Mesothelial cell of epicardium (in vitro differentiated cells): Measurements from ENCODE around the gene USP31. TPM values are rescaled to one million over a fixed set of nuclear protein-coding genes. Genes with fewer than 3 reads are reported as not detected.

Experiments
- DNase-seq, 2 experiments: peaks; one replicate each; pipeline ENCODE4 v3.0.0; 2021; ENCODE audit warnings: low spot score in 2 of 2; ENCODE audit not compliant: unreplicated experiment in 2 of 2
- H3K27ac Mint-ChIP-seq: 2 replicates; pipeline ENCODE4 v1.8.0; 2021; ENCODE audit warnings: mixed read lengths
- H3K27me3 Mint-ChIP-seq: 2 replicates; pipeline ENCODE4 v1.8.0; 2021; ENCODE audit warnings: low read depth, mixed read lengths
- H3K36me3 Mint-ChIP-seq: 2 replicates; pipeline ENCODE4 v1.8.0; 2021; ENCODE audit warnings: mixed read lengths
- H3K4me1 Mint-ChIP-seq: 2 replicates; pipeline ENCODE4 v1.8.0; 2021; ENCODE audit warnings: mixed read lengths
- H3K4me3 Mint-ChIP-seq: 2 replicates; pipeline ENCODE4 v1.8.0; 2021; ENCODE audit warnings: mild to moderate bottlenecking, moderate library complexity, mixed read lengths
- H3K9me3 Mint-ChIP-seq: 2 replicates; pipeline ENCODE4 v1.8.0; 2021; ENCODE audit warnings: mixed read lengths
- total RNA-seq: library from RNA; stranded (reverse); gene quantifications from 3 replicates; pipeline ENCODE4 v1.2.1, GENCODE V29; 2021
- TF ChIP-seq, protein P1 (sequence below): fragments of 200-600 bp; sonication (generic); IDR thresholded peaks from one replicate; pipeline ENCODE4 v1.5.0; 2021; ENCODE audit warnings: antibody characterized with exemption; ENCODE audit not compliant: unreplicated experiment

Gene USP31
- total RNA-seq, 1 donor from 2014 or later: 13.7 TPM

DNA sequence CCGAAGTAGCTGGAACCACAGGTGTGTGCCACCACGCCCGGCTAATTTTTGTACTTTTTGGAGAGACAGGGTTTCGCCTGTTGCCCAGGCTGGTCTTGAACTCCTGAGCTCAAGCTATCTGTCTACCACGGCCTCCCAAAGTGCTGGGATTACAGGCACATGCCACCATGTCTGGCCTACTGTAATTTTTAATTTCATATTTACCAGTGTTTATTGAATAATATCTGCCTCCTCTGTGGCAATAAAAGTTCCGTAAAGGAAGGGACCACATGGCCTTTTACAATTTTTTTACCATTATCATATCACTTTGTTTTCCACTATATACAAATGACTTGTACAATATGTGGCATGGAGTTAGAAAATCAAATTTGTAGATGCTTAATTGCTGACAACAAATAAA is 7.8 kb downstream of the USP31 start:
- TF ChIP-seq, protein P1, sequence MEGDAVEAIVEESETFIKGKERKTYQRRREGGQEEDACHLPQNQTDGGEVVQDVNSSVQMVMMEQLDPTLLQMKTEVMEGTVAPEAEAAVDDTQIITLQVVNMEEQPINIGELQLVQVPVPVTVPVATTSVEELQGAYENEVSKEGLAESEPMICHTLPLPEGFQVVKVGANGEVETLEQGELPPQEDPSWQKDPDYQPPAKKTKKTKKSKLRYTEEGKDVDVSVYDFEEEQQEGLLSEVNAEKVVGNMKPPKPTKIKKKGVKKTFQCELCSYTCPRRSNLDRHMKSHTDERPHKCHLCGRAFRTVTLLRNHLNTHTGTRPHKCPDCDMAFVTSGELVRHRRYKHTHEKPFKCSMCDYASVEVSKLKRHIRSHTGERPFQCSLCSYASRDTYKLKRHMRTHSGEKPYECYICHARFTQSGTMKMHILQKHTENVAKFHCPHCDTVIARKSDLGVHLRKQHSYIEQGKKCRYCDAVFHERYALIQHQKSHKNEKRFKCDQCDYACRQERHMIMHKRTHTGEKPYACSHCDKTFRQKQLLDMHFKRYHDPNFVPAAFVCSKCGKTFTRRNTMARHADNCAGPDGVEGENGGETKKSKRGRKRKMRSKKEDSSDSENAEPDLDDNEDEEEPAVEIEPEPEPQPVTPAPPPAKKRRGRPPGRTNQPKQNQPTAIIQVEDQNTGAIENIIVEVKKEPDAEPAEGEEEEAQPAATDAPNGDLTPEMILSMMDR: no peak
- no peaks in the 10 kb centered on the region for H3K9me3 Mint-ChIP-seq
- DNase-seq: no peak
- H3K4me3 Mint-ChIP-seq: no peak overlapping the region
- H3K4me1 Mint-ChIP-seq: peaks cover 38% of the 10 kb centered on the region
- no peak overlapping the region for H3K27ac Mint-ChIP-seq
- H3K27me3 Mint-ChIP-seq: no peaks in the 10 kb centered on the region
- H3K36me3 Mint-ChIP-seq: no peaks in the 10 kb centered on the region

DNA sequence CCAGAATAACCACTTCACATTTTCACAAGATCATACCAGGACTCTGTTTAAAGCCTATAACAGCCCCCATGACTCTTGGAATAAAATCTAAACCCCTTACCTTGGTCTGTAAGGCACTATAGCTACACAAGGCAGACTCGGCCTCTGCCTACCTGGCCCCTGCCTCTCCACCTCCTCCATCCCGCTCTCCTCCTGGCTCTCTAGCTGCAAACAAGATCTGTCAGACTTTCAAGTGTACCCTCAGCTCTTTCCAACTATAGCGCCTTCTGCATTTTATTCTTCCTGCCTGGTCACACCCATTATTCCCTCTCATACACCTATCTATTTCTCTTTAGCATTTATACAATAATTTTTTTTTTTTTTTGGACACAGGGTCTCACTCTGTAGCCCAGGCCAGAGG is 8.2 kb downstream of the USP31 start:
- no peaks in the 10 kb centered on the region for H3K36me3 Mint-ChIP-seq
- H3K27me3 Mint-ChIP-seq: no peaks in the 10 kb centered on the region
- TF ChIP-seq, protein P1: no peak
- no peak for DNase-seq
- peaks cover under 1% of the 10 kb centered on the region for H3K9me3 Mint-ChIP-seq
- H3K4me3 Mint-ChIP-seq: no peak overlapping the region
- H3K27ac Mint-ChIP-seq: no peak overlapping the region
- peaks cover 37% of the 10 kb centered on the region for H3K4me1 Mint-ChIP-seq

DNA sequence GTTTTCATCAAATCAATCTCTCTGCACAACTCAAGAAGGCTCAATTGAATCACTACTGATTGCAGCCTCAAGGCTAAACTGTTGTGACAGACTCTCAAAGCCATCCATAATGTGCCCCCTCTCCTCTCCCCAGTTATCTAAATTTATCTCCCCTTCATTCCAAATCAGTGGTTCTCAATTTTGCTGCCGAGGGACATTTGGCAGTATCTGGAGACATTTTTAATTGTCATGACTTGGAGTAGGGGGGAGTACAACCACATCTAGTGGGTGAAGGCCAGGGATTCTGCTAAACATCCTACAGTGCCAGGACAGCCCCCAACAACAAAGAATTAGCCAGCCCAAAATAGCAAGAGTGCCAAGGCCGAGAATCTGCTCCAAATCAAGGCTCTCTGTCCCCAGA is 9.1 kb downstream of the USP31 start:
- DNase-seq: no peak
- no peaks in the 10 kb centered on the region for H3K27me3 Mint-ChIP-seq
- TF ChIP-seq, protein P1: no peak
- H3K4me1 Mint-ChIP-seq: peaks cover 29% of the 10 kb centered on the region
- no peak overlapping the region for H3K27ac Mint-ChIP-seq
- no peak overlapping the region for H3K4me3 Mint-ChIP-seq
- H3K9me3 Mint-ChIP-seq: peaks cover 6% of the 10 kb centered on the region
- no peaks in the 10 kb centered on the region for H3K36me3 Mint-ChIP-seq

DNA sequence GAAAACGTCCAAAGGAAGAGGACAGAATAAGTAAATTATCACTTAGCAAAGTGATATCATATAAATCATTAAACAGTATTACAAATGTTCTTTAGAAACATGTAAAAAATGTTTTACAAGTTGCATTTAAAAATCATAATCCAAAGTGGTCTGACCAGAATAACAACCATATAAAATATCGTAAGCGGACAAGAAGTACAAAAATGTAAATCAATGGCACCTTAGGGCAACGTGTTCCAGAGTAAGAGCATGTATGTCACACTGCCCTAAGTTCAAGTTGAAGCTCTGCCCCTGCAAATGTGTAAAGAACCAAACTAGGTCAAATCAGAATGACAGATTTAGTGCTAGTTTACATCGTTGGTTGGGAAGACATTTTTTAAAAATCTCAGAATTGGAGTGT is 11.4 kb downstream of the USP31 start:
- TF ChIP-seq, protein P1: no peak
- H3K4me3 Mint-ChIP-seq: no peak overlapping the region
- H3K27me3 Mint-ChIP-seq: no peaks in the 10 kb centered on the region
- DNase-seq: no peak
- H3K4me1 Mint-ChIP-seq: peaks cover 22% of the 10 kb centered on the region
- peak overlapping the region; percentile 40 for H3K27ac Mint-ChIP-seq
- H3K36me3 Mint-ChIP-seq: no peaks in the 10 kb centered on the region
- peaks cover 6% of the 10 kb centered on the region for H3K9me3 Mint-ChIP-seq

DNA sequence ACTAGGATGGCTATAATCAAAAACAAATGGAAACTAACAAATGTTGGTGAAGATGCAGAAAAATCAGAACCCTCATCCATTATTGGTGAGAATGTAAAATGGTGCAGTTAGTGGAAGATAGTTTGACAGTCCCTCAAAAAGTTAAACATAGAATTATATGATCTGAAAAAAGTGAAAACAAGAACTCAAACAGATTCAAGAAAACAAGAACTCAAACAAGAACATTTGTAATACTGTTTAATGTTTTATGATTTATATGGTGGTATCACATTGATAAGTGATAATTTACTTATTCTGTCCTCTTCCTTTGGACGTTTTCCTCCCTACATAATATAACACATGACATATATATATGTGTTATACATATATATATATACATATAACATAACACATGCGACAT is 12.0 kb downstream of the USP31 start:
- Mint-ChIP-seq H3K9me3 (peaks cover 6% of the 10 kb centered on the region), H3K27ac (no peak overlapping the region), H3K36me3 (no peaks in the 10 kb centered on the region), H3K27me3 (no peaks in the 10 kb centered on the region), H3K4me1 (peaks cover 25% of the 10 kb centered on the region), H3K4me3 (no peak overlapping the region)
- TF ChIP-seq, protein P1: no peak
- DNase-seq: no peak

DNA sequence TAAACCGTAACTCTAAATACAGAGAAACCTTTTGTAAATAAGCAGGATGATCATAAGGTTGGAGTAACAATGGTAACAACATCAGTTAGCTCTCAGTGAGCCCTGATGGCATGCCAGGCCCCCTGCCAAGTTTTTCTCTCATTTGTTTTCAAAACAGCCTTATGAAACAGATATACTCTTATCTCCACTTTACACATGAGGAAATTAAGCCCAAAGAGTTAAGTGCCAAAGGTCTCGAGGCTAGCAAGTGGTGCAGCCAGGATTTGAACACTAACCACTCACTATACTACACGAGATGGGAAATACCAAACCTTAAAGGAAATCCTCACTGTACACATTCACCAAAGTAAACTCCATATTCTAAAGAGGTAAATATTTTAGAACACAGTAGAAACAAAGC is 15.0 kb downstream of the USP31 start:
- no peak for DNase-seq
- Mint-ChIP-seq H3K4me1 (peaks cover 36% of the 10 kb centered on the region), H3K27ac (no peak overlapping the region), H3K9me3 (peaks cover 6% of the 10 kb centered on the region), H3K27me3 (no peaks in the 10 kb centered on the region), H3K4me3 (no peak overlapping the region), H3K36me3 (no peaks in the 10 kb centered on the region)
- TF ChIP-seq, protein P1: no peak
